ENCODE results near the gene RPL13A. TPM values are rescaled to one million over a fixed set of nuclear protein-coding genes. Genes with fewer than 3 reads are reported as not detected.
A peak's percentile ranks its signal among the peaks of the same experiment; 100 is the strongest.

RPL13A gene
- total and polyA plus RNA-seq, 2 of the 13 experiments (the other 11 are each of a cell fraction or from before 2014, with no cell fraction given) = 2,601 to 3,407 TPM

DNA sequence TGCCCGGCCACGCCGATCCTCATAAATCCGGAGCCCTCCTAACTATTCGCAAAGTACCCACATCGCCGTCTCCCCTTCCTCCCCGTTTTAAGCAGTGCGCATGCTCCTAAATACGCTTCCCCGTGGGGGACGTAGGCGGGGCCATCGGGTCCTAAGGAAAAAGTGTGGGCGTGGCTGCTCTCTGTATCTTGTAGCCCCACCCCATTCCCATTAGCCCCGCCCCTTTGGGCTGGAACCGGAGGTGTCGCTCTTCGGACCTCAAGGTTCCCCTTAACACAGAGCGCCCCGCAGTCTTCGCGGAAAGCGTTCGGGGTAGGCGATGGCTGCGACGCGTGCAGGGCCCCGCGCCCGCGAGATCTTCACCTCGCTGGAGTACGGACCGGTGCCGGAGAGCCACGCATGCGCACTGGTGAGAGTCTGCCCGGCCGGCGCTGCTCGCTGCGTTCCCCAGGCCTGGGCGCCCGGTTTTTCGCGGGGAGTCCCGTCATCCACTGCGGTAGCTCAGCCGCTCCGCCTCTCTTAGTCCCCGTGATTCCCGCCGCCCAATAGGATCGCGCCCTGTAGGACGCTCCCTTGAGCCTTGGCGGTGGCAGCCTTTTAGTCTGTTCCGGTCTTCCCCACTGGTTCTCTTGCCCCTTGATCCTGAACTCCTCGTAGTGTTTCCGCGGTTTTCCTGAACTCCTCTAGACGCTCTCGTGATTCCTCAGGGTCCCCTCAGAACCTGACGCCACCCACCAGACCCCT lies 34.2 kb upstream of the RPL13A start, which contains the start of gene ALDH16A1 (continued):
- TF ChIP-seq, protein P1, sequence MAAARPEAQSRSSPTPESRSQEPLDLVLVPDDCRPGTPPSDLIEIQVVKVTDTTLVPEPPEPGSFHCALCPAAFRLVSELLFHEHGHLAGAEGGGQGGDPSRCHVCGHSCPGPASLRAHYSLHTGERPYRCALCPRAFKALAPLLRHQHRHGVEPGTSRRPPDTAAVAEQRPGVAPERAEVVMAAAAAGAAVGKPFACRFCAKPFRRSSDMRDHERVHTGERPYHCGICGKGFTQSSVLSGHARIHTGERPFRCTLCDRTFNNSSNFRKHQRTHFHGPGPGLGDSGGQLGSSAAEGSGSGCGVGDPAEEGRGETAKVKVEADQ (CRISPR knock-in tag; IDR thresholded peaks at IDR 0.05; ENCODE audit: borderline replicate concordance) = no peak
- TF ChIP-seq BRD4 (CRISPR knock-in tag; IDR thresholded peaks at IDR 0.05) = no peak
- TF ChIP-seq NPAS2 (CRISPR knock-in tag; IDR thresholded peaks at IDR 0.05; ENCODE audit: borderline replicate concordance) = no peak
- no peak for TF ChIP-seq KLF12 (CRISPR knock-in tag; IDR thresholded peaks at IDR 0.05; ENCODE audit: borderline replicate concordance)
- no peak for TF ChIP-seq ZNF746 (CRISPR knock-in tag; IDR thresholded peaks at IDR 0.05)
- TF ChIP-seq, protein P2, sequence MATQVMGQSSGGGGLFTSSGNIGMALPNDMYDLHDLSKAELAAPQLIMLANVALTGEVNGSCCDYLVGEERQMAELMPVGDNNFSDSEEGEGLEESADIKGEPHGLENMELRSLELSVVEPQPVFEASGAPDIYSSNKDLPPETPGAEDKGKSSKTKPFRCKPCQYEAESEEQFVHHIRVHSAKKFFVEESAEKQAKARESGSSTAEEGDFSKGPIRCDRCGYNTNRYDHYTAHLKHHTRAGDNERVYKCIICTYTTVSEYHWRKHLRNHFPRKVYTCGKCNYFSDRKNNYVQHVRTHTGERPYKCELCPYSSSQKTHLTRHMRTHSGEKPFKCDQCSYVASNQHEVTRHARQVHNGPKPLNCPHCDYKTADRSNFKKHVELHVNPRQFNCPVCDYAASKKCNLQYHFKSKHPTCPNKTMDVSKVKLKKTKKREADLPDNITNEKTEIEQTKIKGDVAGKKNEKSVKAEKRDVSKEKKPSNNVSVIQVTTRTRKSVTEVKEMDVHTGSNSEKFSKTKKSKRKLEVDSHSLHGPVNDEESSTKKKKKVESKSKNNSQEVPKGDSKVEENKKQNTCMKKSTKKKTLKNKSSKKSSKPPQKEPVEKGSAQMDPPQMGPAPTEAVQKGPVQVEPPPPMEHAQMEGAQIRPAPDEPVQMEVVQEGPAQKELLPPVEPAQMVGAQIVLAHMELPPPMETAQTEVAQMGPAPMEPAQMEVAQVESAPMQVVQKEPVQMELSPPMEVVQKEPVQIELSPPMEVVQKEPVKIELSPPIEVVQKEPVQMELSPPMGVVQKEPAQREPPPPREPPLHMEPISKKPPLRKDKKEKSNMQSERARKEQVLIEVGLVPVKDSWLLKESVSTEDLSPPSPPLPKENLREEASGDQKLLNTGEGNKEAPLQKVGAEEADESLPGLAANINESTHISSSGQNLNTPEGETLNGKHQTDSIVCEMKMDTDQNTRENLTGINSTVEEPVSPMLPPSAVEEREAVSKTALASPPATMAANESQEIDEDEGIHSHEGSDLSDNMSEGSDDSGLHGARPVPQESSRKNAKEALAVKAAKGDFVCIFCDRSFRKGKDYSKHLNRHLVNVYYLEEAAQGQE (IDR thresholded peaks at IDR 0.05; ENCODE audit: borderline replicate concordance in 1 of 2, low read depth in 1 of 2, low read length in 2 of 2) = peak in 1 of 2 experiments; percentile 35; a peak in 1 of 4 replicates
- TF ChIP-seq ZNF841 (CRISPR knock-in tag; IDR thresholded peaks at IDR 0.05; ENCODE audit: borderline replicate concordance) = no peak
- TF ChIP-seq, protein P3, sequence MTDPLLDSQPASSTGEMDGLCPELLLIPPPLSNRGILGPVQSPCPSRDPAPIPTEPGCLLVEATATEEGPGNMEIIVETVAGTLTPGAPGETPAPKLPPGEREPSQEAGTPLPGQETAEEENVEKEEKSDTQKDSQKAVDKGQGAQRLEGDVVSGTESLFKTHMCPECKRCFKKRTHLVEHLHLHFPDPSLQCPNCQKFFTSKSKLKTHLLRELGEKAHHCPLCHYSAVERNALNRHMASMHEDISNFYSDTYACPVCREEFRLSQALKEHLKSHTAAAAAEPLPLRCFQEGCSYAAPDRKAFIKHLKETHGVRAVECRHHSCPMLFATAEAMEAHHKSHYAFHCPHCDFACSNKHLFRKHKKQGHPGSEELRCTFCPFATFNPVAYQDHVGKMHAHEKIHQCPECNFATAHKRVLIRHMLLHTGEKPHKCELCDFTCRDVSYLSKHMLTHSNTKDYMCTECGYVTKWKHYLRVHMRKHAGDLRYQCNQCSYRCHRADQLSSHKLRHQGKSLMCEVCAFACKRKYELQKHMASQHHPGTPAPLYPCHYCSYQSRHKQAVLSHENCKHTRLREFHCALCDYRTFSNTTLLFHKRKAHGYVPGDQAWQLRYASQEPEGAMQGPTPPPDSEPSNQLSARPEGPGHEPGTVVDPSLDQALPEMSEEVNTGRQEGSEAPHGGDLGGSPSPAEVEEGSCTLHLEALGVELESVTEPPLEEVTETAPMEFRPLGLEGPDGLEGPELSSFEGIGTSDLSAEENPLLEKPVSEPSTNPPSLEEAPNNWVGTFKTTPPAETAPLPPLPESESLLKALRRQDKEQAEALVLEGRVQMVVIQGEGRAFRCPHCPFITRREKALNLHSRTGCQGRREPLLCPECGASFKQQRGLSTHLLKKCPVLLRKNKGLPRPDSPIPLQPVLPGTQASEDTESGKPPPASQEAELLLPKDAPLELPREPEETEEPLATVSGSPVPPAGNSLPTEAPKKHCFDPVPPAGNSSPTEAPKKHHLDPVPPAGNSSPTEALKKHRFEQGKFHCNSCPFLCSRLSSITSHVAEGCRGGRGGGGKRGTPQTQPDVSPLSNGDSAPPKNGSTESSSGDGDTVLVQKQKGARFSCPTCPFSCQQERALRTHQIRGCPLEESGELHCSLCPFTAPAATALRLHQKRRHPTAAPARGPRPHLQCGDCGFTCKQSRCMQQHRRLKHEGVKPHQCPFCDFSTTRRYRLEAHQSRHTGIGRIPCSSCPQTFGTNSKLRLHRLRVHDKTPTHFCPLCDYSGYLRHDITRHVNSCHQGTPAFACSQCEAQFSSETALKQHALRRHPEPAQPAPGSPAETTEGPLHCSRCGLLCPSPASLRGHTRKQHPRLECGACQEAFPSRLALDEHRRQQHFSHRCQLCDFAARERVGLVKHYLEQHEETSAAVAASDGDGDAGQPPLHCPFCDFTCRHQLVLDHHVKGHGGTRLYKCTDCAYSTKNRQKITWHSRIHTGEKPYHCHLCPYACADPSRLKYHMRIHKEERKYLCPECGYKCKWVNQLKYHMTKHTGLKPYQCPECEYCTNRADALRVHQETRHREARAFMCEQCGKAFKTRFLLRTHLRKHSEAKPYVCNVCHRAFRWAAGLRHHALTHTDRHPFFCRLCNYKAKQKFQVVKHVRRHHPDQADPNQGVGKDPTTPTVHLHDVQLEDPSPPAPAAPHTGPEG (CRISPR knock-in tag; IDR thresholded peaks at IDR 0.05) = no peak
- TF ChIP-seq RFX3 (CRISPR knock-in tag; IDR thresholded peaks at IDR 0.05) = no peak
- peak; percentile 78 for TF ChIP-seq MEF2D (CRISPR knock-in tag; IDR thresholded peaks at IDR 0.05)
- peak; percentile 30; the same call in 1 of the 2 replicates for TF ChIP-seq RXRA (CRISPR knock-in tag; IDR thresholded peaks at IDR 0.05)
- TF ChIP-seq ZNF816 (CRISPR knock-in tag; IDR thresholded peaks at IDR 0.05; ENCODE audit: borderline replicate concordance) = no peak
- TF ChIP-seq SP5 (CRISPR knock-in tag; IDR thresholded peaks at IDR 0.05; ENCODE audit: borderline replicate concordance, low read depth) = peak; percentile 85
- TF ChIP-seq ELF1 (CRISPR knock-in tag; IDR thresholded peaks at IDR 0.05) = peak; percentile 86
- TF ChIP-seq, protein P4, sequence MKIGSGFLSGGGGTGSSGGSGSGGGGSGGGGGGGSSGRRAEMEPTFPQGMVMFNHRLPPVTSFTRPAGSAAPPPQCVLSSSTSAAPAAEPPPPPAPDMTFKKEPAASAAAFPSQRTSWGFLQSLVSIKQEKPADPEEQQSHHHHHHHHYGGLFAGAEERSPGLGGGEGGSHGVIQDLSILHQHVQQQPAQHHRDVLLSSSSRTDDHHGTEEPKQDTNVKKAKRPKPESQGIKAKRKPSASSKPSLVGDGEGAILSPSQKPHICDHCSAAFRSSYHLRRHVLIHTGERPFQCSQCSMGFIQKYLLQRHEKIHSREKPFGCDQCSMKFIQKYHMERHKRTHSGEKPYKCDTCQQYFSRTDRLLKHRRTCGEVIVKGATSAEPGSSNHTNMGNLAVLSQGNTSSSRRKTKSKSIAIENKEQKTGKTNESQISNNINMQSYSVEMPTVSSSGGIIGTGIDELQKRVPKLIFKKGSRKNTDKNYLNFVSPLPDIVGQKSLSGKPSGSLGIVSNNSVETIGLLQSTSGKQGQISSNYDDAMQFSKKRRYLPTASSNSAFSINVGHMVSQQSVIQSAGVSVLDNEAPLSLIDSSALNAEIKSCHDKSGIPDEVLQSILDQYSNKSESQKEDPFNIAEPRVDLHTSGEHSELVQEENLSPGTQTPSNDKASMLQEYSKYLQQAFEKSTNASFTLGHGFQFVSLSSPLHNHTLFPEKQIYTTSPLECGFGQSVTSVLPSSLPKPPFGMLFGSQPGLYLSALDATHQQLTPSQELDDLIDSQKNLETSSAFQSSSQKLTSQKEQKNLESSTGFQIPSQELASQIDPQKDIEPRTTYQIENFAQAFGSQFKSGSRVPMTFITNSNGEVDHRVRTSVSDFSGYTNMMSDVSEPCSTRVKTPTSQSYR (CRISPR knock-in tag; IDR thresholded peaks at IDR 0.05; ENCODE audit: borderline replicate concordance) = no peak

Measured in HepG2 (cell line).